Measurements from ENCODE around the gene SRBD1.

GRCh38 chr2:45446016-45446415, 165.1 kb downstream of the SRBD1 start:
- TF ChIP-seq CTCF (IDR thresholded peaks at IDR 0.05 in 8 of 11, conservative IDR thresholded peaks at IDR 0.05 in 3 of 11) (no peak), POLR2A (IDR thresholded peaks at IDR 0.05) (no peak), POLR2AphosphoS5 (IDR thresholded peaks at IDR 0.05) (no peak)

All from spleen (tissue), 7 donors.